UCSD-AML1 (cell line): ENCODE measurements around the gene GRIK4.

ENCODE experiments used
- DNase-seq: peaks from one replicate; lab custom pipeline; 2025; ENCODE audit not compliant: unreplicated experiment; lab: John Stamatoyannopoulos, UW

The GRIK4 gene

DNA sequence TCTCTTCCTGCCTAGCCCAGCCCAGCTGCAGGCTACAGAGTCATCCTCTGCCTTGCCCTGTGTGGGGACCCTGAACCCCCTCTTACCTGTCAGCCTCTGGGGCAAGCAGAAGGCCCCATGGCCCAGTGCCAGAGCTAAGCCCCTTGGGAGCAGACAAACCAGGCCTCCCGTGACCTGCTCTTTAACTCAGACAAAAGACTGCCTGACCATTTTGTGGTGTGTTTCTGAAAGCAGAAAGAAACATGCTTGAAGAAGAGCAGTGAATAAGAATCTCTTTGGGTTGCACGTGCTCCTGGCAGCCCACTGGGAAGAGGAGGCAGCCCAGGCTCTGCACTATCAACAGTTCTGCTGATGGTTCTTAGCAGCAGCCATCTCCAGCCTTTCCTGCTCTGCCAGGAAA lies 118.6 kb downstream of the GRIK4 start:
- DNase-seq = no peak

DNA sequence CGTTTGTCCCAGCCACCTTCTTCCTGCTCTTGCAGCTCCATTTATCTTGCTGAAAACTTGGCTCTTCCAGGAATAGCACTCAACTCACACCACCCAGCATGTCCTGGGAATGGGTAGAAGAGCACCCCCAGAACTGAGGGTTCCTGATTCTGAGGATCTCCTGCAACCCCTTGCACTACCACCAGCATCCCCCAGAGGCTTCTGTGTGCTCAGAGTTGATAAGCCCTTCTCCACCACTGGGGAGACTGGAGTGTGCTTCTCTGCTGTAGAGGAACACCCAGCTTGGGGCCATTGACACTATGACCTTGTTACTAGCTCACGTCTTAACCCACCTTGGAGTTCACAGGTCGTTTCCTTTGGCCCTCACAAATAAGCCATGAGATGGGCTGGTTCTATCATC lies 121.0 kb downstream of the GRIK4 start:
- no peak for DNase-seq

DNA sequence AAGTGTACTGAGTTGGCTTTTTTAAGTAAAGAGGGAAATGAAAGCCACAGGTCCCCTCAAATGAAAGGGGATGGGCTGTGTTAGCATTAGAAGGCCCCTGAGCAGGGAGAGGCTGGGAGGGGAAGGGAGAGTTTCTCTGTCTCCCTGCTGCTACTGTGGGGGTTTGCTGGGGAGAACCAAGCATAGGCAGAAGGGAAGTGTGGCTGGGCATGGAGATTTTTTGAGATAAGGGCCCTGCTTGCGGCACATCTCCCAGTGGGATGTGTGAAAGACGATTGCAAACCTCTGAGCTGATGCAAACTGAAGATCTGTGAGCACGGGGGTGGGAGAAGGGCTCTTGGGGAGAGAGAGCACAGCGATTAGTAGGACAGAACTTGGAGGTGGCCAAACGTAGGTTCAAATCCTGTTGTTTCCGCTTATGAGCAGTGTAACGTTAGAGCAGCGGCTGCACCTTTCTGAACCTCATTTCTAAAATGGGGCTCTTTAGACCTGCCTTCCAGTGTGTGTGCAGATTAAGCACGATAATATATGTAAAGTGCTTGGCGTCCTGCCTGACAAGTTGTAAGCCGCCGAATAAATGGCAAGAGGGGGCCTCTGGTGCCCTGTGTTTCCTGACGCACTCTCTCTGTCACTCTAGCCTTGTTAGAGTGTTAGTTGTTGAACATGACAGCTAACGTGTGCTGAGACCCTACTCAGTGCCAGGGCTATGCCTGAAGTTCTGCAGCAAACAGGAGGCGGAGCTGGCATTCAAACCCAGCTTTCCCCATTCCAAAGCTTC lies 122.3 kb downstream of the GRIK4 start:
- DNase-seq = no peak

DNA sequence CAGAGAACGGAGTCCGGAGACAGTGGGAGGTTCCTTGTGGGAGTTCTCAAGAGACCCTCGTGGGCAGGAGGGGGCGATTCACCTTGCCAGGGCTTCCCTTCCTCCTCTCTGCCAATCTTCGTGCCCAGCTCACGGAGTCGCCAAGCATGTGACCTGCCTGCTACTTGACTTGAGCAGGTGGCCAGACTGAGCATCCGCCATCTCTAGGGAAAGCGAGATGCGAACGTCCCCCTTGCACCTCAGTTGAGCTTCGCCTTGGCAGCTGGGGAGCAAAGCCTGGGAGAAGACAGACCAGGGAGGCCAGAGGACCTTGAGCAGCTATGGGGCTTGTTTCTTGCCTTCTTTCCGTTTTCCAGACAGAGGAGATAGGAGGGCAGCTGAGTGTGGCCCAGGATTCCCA lies 123.2 kb downstream of the GRIK4 start:
- DNase-seq = no peak

DNA sequence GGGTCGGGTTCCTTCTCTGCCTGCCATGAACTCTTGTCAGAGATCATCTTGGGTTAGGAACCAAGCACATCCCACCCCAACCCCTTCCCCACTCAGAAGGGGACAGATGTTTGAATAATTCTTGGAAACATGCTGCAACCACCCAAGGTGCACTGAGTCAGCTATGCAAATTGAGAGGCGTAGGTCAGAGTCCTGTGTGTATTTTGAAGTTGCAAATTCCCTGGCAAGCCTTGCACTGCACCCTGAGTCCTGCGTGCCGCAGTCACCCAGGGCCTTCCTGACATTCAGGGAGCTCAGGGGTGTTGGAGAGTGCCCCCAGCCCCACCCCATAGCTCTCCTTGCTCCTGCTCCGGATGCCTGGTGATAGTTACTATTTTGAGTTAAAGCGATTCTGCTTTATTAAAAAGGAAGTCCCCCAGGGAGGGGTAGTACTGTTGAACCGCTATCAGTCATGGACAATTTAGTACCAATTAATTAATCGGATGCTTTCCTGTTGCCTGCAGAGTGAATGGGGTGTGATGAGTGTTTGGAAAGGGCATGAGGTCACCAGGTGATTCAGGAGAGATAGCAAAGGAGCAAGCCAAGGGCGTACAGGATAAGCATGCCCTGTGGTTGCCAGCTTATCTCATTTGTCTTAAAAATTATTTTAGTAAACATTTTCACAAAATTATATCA lies 123.7 kb downstream of the GRIK4 start:
- no peak for DNase-seq

DNA sequence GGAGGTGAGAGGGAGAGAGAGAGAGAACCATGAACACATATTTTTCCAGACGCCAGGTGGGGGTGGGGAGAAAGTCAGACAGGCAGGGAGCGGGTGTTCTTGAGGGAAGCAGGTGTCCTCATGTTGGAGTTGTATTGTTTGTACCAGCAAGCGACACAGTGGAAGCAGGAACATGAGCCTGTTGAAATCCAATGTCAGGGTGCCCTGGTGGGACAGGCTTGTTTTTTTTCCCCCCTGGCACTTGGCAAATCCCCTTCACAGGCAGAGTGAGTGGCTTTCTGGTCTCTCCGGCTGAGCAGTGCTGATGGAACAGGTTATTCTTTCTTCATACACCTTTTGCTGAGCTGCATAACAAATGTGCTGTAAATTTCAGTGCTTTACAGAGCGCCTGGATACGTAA lies 125.6 kb downstream of the GRIK4 start:
- no peak for DNase-seq

DNA sequence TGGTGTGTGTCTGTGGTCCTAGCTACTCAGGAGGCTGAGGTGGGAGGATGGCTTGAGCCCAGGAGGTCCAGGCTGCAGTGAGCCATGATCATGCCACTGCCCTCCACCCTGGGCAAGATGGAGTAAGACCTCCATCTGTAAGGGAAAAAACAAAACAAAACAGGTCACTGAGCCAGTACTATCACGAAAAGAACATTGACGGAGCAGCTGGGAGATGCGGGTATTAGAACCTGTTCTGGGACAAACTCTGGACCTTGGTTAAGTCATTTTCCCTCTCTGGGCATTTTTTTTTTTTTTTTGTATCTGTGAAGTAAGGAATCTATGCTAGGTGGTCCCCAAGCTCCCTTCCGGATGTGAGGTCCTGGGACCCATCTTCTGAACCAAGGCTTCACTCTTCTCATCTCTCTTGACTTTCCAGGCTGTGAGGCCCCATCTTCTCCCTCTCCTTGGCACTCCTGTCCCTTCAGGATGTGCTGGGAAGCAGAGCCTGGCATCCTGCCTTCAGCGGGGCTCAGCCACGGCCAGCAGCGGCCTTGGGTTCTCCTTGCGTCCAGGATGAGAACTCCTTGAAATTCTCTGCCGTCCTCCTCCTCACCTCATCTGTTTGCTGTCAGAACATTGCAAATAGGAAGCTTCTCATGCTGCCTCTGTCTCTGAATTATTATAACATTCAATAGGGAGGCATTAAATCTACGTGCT lies 130.8 kb downstream of the GRIK4 start:
- DNase-seq = no peak

DNA sequence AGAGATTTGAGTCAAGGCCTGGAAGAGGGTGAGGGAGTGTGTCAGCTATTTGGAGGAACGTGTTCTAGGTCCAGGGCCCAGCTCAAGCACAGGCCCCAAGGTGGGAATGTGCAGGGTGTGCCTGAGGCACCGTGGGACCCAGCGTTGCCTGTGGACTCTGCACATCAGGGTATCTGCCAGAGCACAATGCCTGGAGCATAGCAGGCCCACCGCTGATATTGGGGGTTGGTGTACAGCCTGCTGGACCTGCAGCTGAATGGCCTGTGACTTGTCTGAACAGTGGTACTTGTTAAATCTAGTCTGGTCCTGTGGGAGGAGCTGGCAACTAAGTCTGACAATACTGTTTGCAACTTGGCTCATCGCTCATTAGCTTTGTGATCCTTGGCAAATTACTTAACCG lies 131.7 kb downstream of the GRIK4 start:
- DNase-seq = no peak

DNA sequence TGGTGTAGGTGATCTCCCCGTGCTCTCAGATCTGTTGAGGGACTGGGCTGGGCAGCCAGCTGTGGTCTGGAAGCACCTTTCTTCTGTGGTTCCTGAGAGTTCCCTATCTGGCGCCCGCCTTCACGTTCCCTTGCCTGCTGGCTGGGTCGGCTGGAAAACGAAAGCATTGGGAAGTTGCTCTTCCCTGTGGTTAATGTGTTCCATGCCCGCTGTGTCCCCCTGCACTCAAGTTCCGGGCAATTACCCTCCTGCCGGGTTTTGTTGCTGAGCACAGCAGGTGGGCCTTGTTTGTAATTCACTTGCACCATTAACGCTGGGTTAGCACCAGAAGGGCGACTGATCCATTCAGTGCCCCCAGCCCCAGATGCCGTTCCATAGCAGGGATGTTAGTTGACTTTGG lies 134.1 kb downstream of the GRIK4 start:
- no peak for DNase-seq

DNA sequence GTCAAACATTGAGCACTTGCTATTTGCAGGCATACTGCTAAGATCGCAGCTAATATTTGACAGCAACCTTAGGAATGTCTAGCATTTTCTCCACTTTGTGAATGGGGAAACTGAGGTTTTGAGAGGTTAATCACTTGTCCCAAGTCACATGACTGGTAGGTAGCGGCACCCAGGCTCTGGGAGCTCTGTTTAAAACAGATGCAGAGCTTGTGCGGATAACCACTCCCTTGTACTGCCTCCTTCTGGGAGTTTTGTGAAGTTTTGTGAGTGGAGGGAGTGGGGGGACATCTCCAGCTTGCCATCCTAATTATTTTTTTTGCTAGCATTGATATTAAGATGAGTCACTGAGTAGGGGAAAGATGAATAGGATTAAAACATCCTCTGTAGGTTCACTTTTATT lies 134.7 kb downstream of the GRIK4 start:
- DNase-seq = no peak

DNA sequence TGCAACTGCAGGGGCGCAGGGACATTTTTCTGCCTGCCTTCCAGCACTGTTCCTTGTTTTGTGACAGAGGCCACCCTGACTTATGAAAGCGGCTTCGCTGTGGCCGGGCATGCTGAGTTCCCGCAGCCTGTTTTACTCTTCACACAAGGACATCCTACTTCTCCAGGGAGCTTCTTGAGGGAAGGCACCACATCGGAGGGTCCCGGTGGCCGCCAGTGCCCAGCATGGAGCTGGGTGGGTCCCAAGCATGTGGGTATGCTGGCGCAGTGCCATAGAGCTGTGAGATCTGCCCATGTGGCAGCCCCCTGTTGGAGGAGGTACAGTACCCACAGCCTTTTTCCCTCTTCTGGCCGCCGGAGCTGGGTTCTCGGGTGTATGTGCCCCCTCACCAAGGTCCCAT lies 136.1 kb downstream of the GRIK4 start:
- DNase-seq = no peak

DNA sequence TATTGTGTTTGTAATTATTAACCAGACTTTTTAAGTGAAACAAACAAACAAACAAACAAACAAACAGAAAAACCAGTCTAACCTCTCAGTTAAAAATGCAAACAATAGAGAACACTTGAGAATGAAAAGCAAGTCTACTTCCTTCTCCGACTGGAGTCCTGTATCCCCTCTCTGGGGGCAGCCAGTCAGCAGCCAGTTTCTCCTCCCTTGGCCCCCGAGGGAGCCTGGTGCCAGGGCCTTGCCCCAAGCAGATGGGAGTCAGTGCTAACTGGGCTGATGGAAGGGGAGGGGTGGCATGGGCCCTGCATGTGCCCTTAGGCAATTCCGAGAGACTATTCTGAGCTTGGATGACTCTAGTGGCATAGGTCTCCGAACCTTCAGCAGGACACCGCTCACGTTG lies 137.2 kb downstream of the GRIK4 start:
- no peak for DNase-seq

DNA sequence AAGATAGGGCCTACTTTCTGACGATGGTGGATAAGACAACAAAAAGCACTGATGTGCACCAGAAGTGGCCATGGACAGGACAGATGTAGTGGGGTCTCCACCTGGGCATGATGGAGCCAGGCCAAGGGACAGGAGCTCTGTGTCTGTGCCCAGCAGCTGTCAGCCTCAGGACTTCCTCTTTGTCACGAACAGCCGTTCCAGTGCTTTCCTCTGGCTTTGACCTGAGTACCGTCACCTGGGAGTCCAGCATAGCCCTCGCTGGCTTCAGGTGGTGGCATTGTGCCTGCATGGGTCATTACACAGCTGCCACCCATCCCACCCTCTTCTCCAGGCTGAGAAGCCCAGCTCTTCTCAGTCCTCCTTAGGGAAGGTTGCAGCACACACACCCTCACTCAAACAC lies 137.8 kb downstream of the GRIK4 start:
- DNase-seq = no peak

DNA sequence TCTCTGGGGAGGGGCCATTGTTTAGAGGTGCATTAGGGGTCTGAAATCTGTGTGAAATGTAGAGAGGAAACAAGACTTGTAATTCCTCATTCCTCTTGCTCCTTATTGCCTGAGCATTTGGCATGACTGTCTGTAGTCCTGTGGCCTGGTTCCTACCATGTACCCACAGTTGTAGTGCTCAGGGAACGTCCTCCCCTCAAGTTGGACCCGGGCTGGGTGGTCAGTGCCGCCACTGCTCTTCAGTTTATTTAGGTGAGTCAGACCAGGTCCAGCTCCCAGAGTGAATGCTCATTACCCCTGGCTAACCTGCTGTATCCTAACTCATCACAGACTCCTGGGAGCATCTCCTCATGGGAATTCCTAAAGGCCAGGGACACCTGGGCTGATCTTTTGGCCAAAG lies 139.8 kb downstream of the GRIK4 start:
- DNase-seq = no peak

DNA sequence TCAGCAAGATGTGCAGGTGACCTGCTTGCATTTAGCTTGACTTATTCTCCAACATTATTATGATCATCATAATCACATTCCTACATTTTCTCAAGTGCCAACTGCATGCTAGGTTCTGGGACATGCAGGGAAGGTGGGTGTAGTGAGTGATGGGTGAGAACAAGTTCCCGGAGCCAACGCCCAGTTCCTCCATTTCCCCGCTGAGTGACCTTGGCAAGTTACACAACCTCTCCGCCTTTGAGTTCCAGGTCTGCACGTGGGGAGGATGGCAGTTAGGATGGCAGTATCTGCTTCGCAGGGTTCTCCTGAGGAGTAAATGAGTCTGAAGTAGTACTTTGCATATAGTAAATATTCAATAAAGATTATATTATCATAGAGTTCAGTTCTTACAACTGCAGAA lies 140.3 kb downstream of the GRIK4 start:
- no peak for DNase-seq

DNA sequence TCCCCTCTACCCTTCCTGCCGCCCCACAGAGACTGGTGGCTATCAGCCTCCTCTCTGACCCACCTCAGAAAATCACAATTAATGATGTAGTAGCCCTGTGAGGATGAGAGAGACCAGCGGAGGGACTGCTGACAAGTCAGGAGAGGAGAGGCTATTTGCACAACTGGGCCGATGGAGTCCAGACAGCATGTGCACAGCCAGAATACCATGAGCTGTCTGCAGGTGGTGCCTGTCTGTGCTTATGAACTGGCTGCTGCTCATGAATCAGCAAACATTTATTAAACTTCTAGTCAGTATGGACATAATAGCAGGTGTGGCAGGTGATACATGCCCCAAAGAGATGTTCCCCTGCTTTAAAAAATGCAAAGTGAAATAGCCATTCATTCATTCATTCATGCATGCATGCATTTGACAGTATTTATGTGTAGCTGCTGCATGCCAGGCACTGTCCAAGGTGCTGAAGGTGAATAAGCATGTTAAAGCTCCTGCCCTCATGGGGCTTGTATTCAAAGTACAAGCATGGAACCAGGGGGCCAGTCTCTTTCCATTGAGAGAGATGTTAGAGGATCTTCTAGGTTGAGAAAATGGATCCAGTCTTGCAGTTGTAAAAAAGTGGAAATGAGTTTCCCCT lies 141.3 kb downstream of the GRIK4 start:
- no peak for DNase-seq

DNA sequence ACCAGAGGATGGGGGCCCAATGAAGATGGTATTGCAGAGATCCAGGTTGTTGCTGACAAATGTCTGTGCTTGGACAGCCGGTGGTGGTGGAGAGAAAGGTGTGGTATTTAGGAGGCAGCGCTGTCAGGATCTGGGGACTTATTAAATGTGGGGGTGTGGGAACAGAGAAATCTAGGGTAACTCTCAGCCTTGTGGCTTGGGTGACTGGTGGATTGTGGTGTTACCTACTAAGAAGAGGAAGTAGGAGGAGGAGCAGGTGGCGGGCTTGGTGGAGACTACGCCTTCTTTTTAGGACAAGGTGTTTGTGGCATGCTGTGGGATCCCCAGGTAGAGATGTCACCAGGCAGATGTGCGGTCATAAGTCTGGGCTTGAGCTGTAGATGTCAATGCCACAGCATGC lies 144.0 kb downstream of the GRIK4 start:
- no peak for DNase-seq

DNA sequence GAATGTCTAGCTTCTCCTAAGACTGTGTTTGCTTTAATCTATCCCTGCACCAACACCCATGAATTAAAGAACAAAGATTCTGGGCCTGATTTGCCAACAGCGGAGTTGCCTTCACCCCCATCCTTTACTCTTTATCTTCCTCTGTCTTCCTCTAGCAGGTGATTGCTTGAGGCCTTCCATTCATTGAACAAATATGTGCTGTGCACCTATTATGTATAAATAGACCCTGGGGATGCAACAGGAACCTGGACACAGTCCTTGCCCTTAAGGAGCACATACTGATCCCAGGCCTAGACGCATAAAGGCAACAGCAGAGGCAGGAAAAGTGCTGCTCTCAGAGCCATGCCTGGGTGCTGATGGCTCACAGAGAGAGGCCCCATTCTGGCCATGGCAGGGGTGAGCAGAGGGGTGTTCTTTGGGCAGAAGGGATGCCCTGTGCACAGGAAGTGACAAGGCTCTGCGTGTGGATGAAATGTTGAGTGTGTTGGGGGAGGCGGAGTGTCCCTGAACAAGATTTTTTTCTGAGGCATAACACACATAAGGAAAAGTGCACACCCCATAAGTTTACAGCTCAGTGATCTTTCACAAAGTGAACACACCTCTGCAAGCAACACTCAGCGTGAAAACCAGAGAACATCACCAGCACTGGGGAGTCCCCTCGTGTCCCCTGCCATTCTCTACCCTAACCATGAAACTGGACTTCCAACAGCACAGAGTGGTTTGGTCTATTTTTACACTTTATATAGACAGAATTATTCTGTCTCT lies 145.9 kb downstream of the GRIK4 start:
- DNase-seq = no peak

DNA sequence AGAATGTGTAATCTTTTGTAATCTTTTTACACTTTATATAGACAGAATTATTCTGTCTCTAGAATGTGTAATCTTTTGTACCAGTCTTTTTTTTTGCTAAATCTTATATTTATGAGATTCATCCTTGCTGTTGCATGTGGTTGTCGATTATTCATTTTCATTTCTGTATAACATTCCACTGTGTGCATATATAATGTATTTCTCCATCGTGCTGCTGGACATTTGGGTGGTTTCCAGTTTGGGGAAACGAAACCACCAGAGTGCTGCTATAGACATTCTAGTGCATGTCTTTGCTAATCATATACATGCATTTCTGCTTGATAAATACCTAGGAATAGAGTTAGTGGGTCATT lies 146.5 kb downstream of the GRIK4 start:
- DNase-seq = no peak

DNA sequence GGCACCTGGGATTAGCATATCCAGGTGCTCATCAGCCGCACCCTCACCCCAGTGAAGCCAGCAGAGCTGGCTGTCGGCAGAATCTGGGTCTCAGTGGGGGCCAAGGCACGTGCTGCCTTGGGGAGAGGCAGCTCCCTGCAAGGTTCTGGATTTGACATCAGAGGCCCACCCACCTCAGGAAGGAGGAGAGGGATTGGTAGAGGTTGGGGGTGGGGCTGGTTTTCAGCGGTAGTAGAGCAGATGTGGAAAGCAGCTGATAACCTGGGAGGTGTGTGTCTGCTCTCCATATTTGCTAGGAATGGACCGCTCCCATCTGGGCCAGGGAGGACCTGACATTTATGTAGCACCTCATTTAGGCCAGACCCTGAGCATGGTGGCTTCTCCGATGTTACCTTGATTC lies 147.5 kb downstream of the GRIK4 start:
- no peak for DNase-seq

DNA sequence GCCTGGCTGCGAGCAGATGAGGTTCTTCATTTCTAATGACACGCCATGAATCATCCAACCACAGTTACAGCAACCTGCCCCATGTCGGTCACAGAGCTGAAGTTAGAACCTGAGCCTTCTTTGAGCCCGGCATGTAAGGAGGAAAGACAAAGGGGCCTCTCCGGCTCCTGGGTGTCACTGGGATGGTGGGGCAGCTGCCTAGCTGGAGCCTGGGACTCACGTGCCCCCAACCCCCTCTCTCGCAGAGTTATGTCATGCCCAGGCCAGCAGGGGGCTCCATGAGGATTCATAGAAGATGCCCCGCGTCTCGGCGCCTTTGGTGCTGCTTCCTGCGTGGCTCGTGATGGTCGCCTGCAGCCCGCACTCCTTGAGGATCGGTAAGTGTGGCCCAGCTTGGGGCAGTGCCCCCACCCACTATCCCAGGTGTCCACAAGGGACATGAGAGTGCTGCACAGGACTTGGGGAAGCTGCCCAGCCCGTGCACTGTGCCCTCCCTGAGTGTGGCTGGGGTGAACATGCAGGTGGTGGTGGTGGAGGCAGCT lies 148.5 kb downstream of the GRIK4 start:
- peak; percentile 38 for DNase-seq
